CD4-positive, CD25-positive, alpha-beta regulatory T cell (primary cell): ENCODE measurements around the gene OPN1SW. TPM values are rescaled to one million over a fixed set of nuclear protein-coding genes. Genes with fewer than 3 reads are reported as not detected.

Source experiments
- ATAC-seq, 2 donors: fragments of 150-1000 bp; cut with Tn5 transposase; one replicate each; pipeline ENCODE4 v1.10.0; 2021; ENCODE audit warnings: low read depth in 2 of 2, moderate number of reproducible peaks in 2 of 2, moderate library complexity in 1 of 2
- DNase-seq, 3 donors: peaks; one replicate each; pipeline versions ENCODE4 v3.0.0 to v3.0.0-alpha.2; 2012 to 2022; ENCODE audit warnings: mixed read lengths in 1 of 3
- H3K27ac ChIP-seq: one replicate; pipeline ENCODE4 v1.7.0; 2013; ENCODE audit warnings: mild to moderate bottlenecking, low read length; ENCODE audit not compliant: insufficient read depth, poor library complexity, severe bottlenecking
- H3K27me3 ChIP-seq: one replicate; pipeline ENCODE4 v1.7.0; 2013; ENCODE audit warnings: low read length; ENCODE audit not compliant: control insufficient read depth, insufficient read depth
- H3K36me3 ChIP-seq: one replicate; pipeline ENCODE4 v1.7.0; 2013; ENCODE audit warnings: mild to moderate bottlenecking, low read length, moderate library complexity; ENCODE audit not compliant: control insufficient read depth, insufficient read depth
- H3K4me1 ChIP-seq: 2 replicates; pipeline ENCODE4 v1.7.0; 2013; ENCODE audit warnings: mild to moderate bottlenecking, low read length; ENCODE audit not compliant: insufficient read depth, control insufficient read depth, poor library complexity, severe bottlenecking
- H3K4me3 ChIP-seq: one replicate; pipeline ENCODE4 v1.7.0; 2013; ENCODE audit warnings: low read depth, mild to moderate bottlenecking, low read length, moderate library complexity
- H3K9me3 ChIP-seq, 2 experiments: 1 replicate in 1 of 2; 2 replicates in 1 of 2; pipeline ENCODE4 v1.7.0; 2013; ENCODE audit warnings: low read length in 2 of 2, mild to moderate bottlenecking in 1 of 2, moderate library complexity in 1 of 2; ENCODE audit not compliant: control insufficient read depth in 2 of 2
- H3K27ac Mint-ChIP-seq, 3 donors: one replicate each; pipeline ENCODE4 v1.8.0; 2020 to 2022; ENCODE audit warnings: mild to moderate bottlenecking in 3 of 3, mixed read lengths in 3 of 3, moderate library complexity in 2 of 3
- H3K27me3 Mint-ChIP-seq: one replicate; pipeline ENCODE4 v1.8.0; 2022; ENCODE audit warnings: mild to moderate bottlenecking, mixed read lengths
- H3K36me3 Mint-ChIP-seq: one replicate; pipeline ENCODE4 v1.8.0; 2020; ENCODE audit warnings: mixed read lengths
- H3K4me1 Mint-ChIP-seq, 4 donors: one replicate each; pipeline ENCODE4 v1.8.0; 2020 to 2022; ENCODE audit warnings: mixed read lengths in 4 of 4, mild to moderate bottlenecking in 1 of 4
- H3K4me3 Mint-ChIP-seq, 4 donors: one replicate each; pipeline ENCODE4 v1.8.0; 2020 to 2022; ENCODE audit warnings: mild to moderate bottlenecking in 4 of 4, mixed read lengths in 4 of 4, moderate library complexity in 3 of 4
- H3K9me3 Mint-ChIP-seq, 7 donors: one replicate each; pipeline ENCODE4 v1.8.0; 2020 to 2022; ENCODE audit warnings: mixed read lengths in 7 of 7, mild to moderate bottlenecking in 3 of 7, moderate library complexity in 2 of 7
- polyA plus RNA-seq, 4 donors: library from polyadenylated mRNA; unstranded; fragments of 300-500 nt; fragmentation: Illumina TruSeq; gene quantifications; one replicate each; pipeline ENCODE4 v1.2.3, GENCODE V29; 2021
- total RNA-seq: library from RNA; stranded (reverse); gene quantifications from one replicate; pipeline ENCODE4 v1.2.3, GENCODE V29; 2022

Gene OPN1SW
- total and polyA plus RNA-seq, 5 donors from 2014 or later: not detected

DNA sequence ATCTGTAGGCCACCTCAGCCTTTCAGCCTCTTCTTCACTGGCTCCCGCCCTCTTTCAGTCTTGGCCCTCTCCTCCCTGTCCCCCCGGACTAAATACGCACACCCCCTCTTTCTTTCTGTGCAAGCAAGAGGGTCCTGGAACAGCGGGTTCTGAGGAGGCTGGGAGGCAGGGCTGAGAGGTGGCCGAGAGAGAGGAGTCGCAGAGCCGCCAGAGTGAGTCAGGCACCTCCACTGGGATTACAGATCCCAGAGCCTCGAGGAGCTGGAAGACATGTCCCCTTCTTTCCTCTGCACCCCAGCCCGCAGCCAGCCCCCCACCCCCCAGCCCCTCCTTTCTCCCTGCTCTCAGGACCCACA, 16.4 kb upstream of the OPN1SW start:
- Histone ChIP-seq H3K36me3 (no peaks in the 10 kb centered on the region), H3K4me1 (peaks cover 17% of the 10 kb centered on the region), H3K4me3 (no peak overlapping the region), H3K27ac (no peak overlapping the region), H3K9me3 (no peaks in the 10 kb centered on the region), H3K27me3 (no peaks in the 10 kb centered on the region)
- no peak overlapping the region for H3K27ac Mint-ChIP-seq
- H3K4me3 Mint-ChIP-seq: peak overlapping the region; percentile 81 to 94 (median 84)
- no peak for DNase-seq
- H3K27me3 Mint-ChIP-seq: peaks cover 4% of the 10 kb centered on the region
- H3K4me1 Mint-ChIP-seq: peaks cover under 1 to 27% (median 14%) of the 10 kb centered on the region in 4 donors
- H3K9me3 Mint-ChIP-seq: no peaks in the 10 kb centered on the region
- ATAC-seq: no peak
- H3K36me3 Mint-ChIP-seq: peaks cover 8% of the 10 kb centered on the region

DNA sequence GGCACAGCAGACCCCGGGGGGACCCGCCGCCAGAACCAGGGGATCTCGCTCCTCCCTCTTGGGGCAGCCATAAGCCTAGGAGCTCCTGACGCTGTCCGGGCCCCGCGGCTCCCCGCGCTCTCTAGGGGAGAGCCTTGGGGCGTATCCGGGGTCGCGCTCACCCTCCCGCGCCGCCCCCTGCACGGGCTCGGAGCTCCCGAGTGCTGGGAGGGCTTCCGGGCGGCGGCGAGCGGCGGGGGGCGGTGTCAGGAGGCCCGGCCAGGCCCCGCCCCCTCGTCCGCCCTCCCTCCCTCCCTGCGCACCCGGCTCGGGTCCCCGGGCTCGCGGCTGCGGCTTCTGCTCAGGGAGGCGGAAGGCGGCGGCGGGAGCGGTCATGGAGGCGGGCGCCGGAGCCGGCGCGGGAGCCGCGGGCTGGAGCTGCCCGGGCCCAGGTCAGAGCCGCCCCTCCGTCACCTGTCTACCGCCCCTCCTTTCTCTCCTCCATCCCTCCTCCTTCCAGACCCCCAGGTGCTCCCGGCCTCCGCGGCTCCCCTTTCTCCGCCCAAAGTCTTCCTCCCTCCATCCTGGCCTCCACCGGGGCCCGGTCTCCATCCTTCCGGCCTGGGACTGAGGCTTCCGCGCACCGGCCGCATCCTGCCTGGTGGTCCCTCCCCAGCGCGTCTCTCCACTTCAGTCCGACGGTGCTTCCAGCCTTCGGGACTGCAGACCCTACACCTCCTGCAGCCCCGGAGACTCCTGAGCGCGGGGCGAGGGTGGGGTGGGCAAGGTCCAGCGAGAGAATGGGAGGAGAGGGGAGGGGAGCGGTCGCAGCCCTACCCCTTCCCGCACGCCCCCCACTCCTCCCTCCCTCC, 15.8 kb upstream of the OPN1SW start, which contains the start of gene CCDC136:
TSS of gene CCDC136 (plus strand) at position 848 of the 851 bp plus-strand sequence. CDS start 444 bp downstream, outside the sequence.
- H3K36me3 Mint-ChIP-seq: peaks cover 7% of the 10 kb centered on the region
- peak within 1 kb of the TSS in 2 of 3 donors; percentile 51 to 69 for H3K27ac Mint-ChIP-seq

DNA sequence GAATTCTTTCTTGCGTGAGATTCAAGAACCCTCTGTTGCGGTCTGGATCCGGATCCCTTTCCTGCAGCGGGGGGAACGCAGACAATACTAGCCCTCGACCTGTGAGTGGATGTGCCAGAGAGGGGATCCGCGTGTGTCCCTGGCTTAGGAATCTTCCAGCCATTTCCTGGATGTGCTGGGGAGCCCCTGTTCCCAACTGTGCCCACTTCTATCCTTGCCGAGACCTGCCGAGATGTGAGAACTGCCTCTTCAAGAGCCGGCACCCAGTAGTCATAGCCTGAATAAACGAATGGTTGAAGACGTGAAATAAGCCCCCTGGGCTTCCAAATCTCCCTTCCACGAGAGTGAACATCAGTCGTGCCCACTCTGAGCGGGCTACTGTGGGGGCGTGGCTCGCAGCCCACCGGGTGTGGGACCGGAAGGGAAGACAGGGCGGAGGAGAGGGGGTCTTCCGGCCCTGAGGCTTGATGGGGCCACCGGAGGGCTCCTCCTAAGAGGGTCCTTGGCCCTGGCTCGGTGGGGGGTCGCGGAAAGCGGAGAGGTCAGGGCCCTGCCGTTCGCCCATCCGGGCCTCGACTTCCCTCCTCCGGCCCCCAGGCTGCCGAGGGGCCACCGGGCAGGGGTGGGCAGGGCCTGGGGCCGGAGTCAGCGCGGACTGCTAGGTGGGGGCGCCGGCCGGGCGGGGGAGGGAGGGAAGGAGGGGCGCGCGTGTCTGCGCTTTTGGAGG, 14.9 kb upstream of the OPN1SW start:
- DNase-seq (no peak), ATAC-seq (no peak)
- peak overlapping the region; percentile 49 for H3K27ac ChIP-seq
- no peaks in the 10 kb centered on the region for H3K9me3 Mint-ChIP-seq
- peak overlapping the region; percentile 81 to 98 (median 90) for H3K4me3 Mint-ChIP-seq
- H3K36me3 ChIP-seq: no peaks in the 10 kb centered on the region
- peaks cover 17% of the 10 kb centered on the region for H3K4me1 ChIP-seq
- peak overlapping the region in 2 of 3 donors; percentile 88 to 89 for H3K27ac Mint-ChIP-seq
- peaks cover 3% of the 10 kb centered on the region for H3K36me3 Mint-ChIP-seq
- peaks cover 4% of the 10 kb centered on the region for H3K27me3 Mint-ChIP-seq
- H3K4me1 Mint-ChIP-seq: peaks cover 0 to 27% (median 14%) of the 10 kb centered on the region in 4 donors
- no peak overlapping the region for H3K4me3 ChIP-seq
- no peaks in the 10 kb centered on the region for H3K9me3 ChIP-seq
- H3K27me3 ChIP-seq: no peaks in the 10 kb centered on the region

More for the DNA sequence above, 15.8 kb upstream of the OPN1SW start, which contains the start of gene CCDC136:
- H3K27me3 Mint-ChIP-seq: peaks cover 4% of the 10 kb centered on the region
- H3K4me3 ChIP-seq: peak within 1 kb of the TSS; percentile 41
- no peaks in the 10 kb centered on the region for H3K36me3 ChIP-seq
- H3K27ac ChIP-seq: peak within 1 kb of the TSS; percentile 49
- peaks cover 0 to 27% (median 14%) of the 10 kb centered on the region in 4 donors for H3K4me1 Mint-ChIP-seq
- no peaks in the 10 kb centered on the region for H3K9me3 Mint-ChIP-seq
- ATAC-seq: peak; percentile 88
- H3K4me1 ChIP-seq: peaks cover 17% of the 10 kb centered on the region
- no peaks in the 10 kb centered on the region for H3K27me3 ChIP-seq
- H3K4me3 Mint-ChIP-seq: peak within 1 kb of the TSS; percentile 81 to 94 (median 84)
- DNase-seq: peak; percentile 78 to 82 (median 80)
- H3K9me3 ChIP-seq: no peaks in the 10 kb centered on the region

DNA sequence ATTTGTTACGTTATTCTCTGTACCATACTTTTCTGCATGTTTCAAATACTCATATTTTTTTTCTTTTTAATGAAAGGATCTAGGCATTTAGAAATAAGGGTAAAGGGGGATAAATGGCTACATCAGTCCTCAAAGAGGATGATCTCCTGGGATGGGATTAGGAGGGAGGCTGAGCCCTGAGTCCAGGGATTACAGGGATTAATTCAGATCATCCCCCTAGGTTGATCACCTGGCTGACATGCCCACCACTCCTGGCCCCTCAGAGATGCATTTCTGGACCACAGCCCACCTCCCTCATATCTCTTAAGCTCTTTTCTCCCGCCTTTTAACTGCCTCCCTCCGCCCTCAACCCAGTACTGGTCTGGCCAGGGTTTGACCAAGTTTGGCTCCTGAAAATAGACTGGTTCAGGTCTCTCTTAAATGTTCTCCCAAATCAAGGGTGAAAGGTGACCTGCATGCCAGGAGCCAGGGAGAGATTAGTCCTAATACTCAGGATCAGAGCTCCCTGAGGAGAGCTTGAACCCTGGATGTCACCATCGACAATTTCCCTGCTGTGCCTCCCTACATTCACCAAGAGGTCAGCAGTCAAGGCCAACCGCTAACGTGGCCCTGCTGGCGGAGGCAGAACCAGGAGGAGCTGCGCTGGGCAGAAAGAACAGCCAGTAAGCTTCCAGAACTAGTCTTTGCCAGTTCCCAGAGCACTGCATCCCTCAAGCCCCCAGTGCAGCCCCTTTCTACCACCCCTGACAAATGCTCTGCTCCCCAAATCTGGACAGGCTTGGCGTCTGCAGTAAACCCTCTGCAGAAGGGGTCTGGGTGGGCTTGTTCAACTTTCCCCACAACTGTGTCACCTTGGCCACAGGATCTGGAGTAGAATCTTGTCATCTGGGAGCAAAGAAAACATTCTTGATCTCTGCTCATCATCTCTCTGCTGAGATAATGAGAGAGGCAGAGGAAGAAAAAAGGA, 13.1 kb upstream of the OPN1SW start:
- Histone ChIP-seq H3K9me3 (no peaks in the 10 kb centered on the region), H3K4me3 (no peak overlapping the region), H3K36me3 (no peaks in the 10 kb centered on the region), H3K27ac (no peak overlapping the region), H3K27me3 (no peaks in the 10 kb centered on the region), H3K4me1 (peaks cover 17% of the 10 kb centered on the region)
- peaks cover 4% of the 10 kb centered on the region for H3K27me3 Mint-ChIP-seq
- peaks cover 0 to 23% (median 13%) of the 10 kb centered on the region in 4 donors for H3K4me1 Mint-ChIP-seq
- DNase-seq (no peak), ATAC-seq (no peak)
- H3K4me3 Mint-ChIP-seq: peak overlapping the region; percentile 81 to 98 (median 90)
- no peak overlapping the region for H3K27ac Mint-ChIP-seq
- H3K36me3 Mint-ChIP-seq: no peaks in the 10 kb centered on the region
- H3K9me3 Mint-ChIP-seq: no peaks in the 10 kb centered on the region

DNA sequence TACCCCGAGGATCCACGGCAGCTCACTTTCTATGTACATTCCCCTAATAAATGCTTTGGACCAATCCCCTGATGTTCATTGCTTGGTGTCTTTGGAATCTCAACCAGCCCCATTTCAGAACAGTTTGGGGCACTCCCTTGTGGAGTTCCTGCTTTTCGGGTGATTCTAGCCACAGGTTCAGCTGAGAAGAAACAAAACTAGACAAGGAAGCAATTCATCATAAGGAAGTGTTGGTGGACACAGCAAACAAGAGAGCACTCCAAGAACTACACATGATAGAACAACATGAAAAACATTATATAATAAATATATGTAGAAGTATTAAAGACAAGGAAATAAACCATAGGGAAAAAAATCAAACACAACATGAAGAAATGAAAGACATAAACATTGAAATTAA, 10.1 kb upstream of the OPN1SW start:
- Mint-ChIP-seq H3K9me3 (no peaks in the 10 kb centered on the region), H3K4me1 (peaks cover 0 to 15% (median 9%) of the 10 kb centered on the region in 4 donors), H3K4me3 (peak overlapping the region in 1 of 4 donors; percentile 57), H3K27me3 (peaks cover 4% of the 10 kb centered on the region), H3K27ac (no peak overlapping the region), H3K36me3 (no peaks in the 10 kb centered on the region)
- H3K4me3 ChIP-seq: no peak overlapping the region
- DNase-seq: no peak
- no peaks in the 10 kb centered on the region for H3K9me3 ChIP-seq
- H3K27me3 ChIP-seq: no peaks in the 10 kb centered on the region
- no peak for ATAC-seq
- no peaks in the 10 kb centered on the region for H3K36me3 ChIP-seq
- H3K27ac ChIP-seq: no peak overlapping the region
- H3K4me1 ChIP-seq: peaks cover 7% of the 10 kb centered on the region

DNA sequence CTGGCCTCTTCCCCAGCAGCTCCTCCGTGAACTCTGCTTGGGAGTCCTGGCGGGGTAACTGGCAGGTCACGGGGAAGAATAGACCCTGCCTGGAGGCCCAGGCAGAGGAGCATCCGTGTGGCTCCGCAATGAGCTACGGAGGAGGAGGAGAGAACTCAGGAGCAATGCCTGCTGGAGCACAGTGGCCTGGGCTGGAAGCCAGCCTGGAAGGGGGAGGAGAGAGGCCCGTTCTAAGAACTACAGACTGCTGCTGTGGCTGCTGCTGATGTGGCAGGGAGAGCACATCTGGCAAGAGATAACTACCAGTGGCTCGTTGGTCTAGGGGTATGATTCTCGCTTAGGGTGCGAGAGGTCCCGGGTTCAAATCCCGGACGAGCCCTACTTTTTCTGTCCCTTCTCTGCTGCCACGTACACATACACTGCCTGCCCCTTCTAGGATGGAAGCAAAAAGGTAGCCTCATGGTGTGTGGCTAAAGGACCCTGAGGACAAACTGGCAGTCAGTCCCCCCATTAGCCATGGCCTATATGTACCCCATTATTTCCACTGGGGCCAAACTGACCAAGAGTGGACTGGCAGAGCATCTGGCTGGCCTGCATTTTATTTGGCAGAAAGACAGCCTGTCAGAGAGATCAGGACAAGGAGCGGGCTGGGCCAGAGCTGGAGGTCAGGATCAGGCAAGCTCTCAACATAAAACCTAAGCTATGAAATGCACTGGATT, 7.7 kb upstream of the OPN1SW start:
- no peak overlapping the region for H3K4me3 Mint-ChIP-seq
- Histone ChIP-seq H3K9me3 (no peaks in the 10 kb centered on the region), H3K36me3 (no peaks in the 10 kb centered on the region), H3K27me3 (no peaks in the 10 kb centered on the region), H3K4me3 (no peak overlapping the region), H3K27ac (no peak overlapping the region), H3K4me1 (no peaks in the 10 kb centered on the region)
- no peaks in the 10 kb centered on the region for H3K27me3 Mint-ChIP-seq
- H3K9me3 Mint-ChIP-seq: peaks cover 0 to 3% (median 0%) of the 10 kb centered on the region in 7 donors
- peaks cover 0 to 8% (median 0%) of the 10 kb centered on the region in 4 donors for H3K4me1 Mint-ChIP-seq
- H3K27ac Mint-ChIP-seq: peak overlapping the region in 1 of 3 donors; percentile 1
- ATAC-seq: no peak
- DNase-seq: no peak
- no peaks in the 10 kb centered on the region for H3K36me3 Mint-ChIP-seq
